ENCODE results near the gene GNAO1.

DNA sequence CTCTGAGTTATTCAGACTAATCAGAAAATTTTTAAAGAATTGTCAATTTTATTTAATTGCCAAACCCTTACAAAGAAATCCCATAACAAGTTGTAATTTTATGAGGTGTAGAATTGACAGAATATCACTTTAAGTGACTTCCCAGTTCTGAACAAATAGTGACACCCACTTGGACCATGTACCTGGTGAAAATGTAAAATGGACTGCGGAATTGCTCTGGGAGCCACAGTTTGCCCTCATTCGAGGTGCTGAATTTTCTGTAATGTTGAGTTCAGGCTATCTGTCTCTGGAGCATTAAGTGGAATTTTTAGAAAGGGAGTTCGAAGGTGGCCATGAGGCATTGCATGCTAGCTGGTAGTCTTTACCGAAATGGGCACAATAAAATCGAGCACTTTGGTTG is 5.1 kb downstream of the GNAO1 start:
- TF ChIP-seq, protein P1, sequence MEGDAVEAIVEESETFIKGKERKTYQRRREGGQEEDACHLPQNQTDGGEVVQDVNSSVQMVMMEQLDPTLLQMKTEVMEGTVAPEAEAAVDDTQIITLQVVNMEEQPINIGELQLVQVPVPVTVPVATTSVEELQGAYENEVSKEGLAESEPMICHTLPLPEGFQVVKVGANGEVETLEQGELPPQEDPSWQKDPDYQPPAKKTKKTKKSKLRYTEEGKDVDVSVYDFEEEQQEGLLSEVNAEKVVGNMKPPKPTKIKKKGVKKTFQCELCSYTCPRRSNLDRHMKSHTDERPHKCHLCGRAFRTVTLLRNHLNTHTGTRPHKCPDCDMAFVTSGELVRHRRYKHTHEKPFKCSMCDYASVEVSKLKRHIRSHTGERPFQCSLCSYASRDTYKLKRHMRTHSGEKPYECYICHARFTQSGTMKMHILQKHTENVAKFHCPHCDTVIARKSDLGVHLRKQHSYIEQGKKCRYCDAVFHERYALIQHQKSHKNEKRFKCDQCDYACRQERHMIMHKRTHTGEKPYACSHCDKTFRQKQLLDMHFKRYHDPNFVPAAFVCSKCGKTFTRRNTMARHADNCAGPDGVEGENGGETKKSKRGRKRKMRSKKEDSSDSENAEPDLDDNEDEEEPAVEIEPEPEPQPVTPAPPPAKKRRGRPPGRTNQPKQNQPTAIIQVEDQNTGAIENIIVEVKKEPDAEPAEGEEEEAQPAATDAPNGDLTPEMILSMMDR (IDR thresholded peaks at IDR 0.05), result no peak
- no peak for TF ChIP-seq POLR2A (IDR thresholded peaks at IDR 0.05)
